Measurements from ENCODE around the gene DNAJB4.

- TF ChIP-seq GPBP1L1 (CRISPR knock-in tag; IDR thresholded peaks at IDR 0.05) (no peak), ZNF367 (CRISPR knock-in tag; IDR thresholded peaks at IDR 0.05; ENCODE audit: borderline replicate concordance) (no peak), FOXA1 (IDR thresholded peaks at IDR 0.05) (no peak), FOXA1 (CRISPR knock-in tag; IDR thresholded peaks at IDR 0.05) (no peak), BCL3 (CRISPR knock-in tag; IDR thresholded peaks at IDR 0.05) (no peak), ZNF24 (IDR thresholded peaks at IDR 0.05) (no peak)
Measured at GRCh38 chr1:78060857-78061563, 56.3 kb downstream of the DNAJB4 start.
